Measurements from ENCODE around the gene XPO1. TPM values are rescaled to one million over a fixed set of nuclear protein-coding genes. Genes with fewer than 3 reads are reported as not detected.
A peak's percentile ranks its signal among the peaks of the same experiment; 100 is the strongest.

The XPO1 gene
- total RNA-seq, 1 experiment from 2014 or later, result 272 TPM

GRCh38 chr2:61534926-61535325 lies 3.2 kb downstream of the XPO1 start (continued):
- no peak for TF ChIP-seq ARID4B (CRISPR knock-in tag; IDR thresholded peaks at IDR 0.05; ENCODE audit: borderline replicate concordance)
- TF ChIP-seq PRRX2 (CRISPR knock-in tag; IDR thresholded peaks at IDR 0.05), result no peak
- no peak for TF ChIP-seq RELA (CRISPR knock-in tag; IDR thresholded peaks at IDR 0.05; ENCODE audit: borderline replicate concordance)
- TF ChIP-seq IRF1 (CRISPR knock-in tag; IDR thresholded peaks at IDR 0.05), result no peak

- TF ChIP-seq NFYB (CRISPR knock-in tag; conservative IDR thresholded peaks at IDR 0.05; ENCODE audit: low read depth) (no peak), MXD4 (CRISPR knock-in tag; IDR thresholded peaks at IDR 0.05; ENCODE audit: borderline replicate concordance) (no peak), EMX1 (CRISPR knock-in tag; IDR thresholded peaks at IDR 0.05) (no peak)
- TF ChIP-seq, protein P1, sequence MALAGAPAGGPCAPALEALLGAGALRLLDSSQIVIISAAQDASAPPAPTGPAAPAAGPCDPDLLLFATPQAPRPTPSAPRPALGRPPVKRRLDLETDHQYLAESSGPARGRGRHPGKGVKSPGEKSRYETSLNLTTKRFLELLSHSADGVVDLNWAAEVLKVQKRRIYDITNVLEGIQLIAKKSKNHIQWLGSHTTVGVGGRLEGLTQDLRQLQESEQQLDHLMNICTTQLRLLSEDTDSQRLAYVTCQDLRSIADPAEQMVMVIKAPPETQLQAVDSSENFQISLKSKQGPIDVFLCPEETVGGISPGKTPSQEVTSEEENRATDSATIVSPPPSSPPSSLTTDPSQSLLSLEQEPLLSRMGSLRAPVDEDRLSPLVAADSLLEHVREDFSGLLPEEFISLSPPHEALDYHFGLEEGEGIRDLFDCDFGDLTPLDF (CRISPR knock-in tag; IDR thresholded peaks at IDR 0.05), result no peak
- ATAC-seq, result no peak
- Mint-ChIP-seq H3K36me3 (peaks cover 42% of the 10 kb centered on the region), H3K9me3 (no peaks in the 10 kb centered on the region), H3K27ac (0 out of 2 replicates have a peak overlapping the region, but pooled peaks have one; percentile 42), H3K4me1 (peaks cover 59% of the 10 kb centered on the region), H3K4me3 (no peak overlapping the region), H3K27me3 (ENCODE audit: low read depth) (no peaks in the 10 kb centered on the region)
- no peak for DNase-seq (ENCODE audit: low spot score)
- POLR2A ChIA-PET, result interaction anchor here (0.6 kb wide), 1 partner anchor 127 kb away, joined by 11 read pairs; no protein-coding TSS in a partner anchor
- CTCF ChIA-PET, result no interaction called here
These were observed 7.4 kb downstream of the XPO1 start for GRCh38 chr2:61530749-61531148.

DNA sequence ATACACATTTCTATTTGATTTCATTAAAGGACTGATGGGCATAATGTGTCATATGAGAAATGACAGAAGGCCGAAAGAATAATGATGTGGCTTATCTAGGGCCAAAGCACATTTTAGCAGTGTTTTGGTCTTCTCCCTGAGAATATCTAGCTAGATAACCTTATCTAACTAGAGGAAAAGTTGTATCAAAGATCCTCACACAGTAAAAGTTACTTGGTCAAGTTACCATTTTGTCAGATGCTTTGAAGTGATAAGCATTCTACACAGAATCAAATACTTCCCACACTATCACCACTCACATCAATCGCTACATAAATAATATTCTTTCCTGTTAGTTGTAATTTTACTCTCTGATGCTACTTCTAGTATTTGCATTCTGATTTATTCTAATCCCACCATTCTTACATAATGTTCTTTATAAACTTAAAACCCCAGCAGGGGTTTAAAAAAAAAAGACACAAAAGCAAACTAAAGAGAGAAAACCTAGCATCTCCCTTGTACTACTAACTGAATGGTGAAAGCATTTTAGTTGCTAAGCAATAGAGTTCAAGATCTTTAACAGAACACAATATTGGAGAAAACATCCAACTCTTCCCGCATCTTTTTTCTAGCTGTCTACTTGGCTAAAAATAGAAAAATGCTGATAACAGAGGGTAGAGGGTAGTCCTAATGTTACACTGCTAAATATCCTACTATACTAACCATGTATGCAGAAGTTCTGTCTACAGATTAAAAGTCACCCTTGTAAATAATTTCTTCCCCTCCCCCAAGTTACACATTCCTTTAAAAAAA lies 8.0 kb downstream of the XPO1 start:
- TF ChIP-seq NR1H2 (CRISPR knock-in tag; IDR thresholded peaks at IDR 0.05), result no peak
- TF ChIP-seq JUN (CRISPR knock-in tag; IDR thresholded peaks at IDR 0.05), result no peak
- no peak for TF ChIP-seq ZNF263 (CRISPR knock-in tag; IDR thresholded peaks at IDR 0.05; ENCODE audit: low read depth)
- TF ChIP-seq ATF1 (CRISPR knock-in tag; IDR thresholded peaks at IDR 0.05), result no peak
- no peak for TF ChIP-seq IRF1 (CRISPR knock-in tag; IDR thresholded peaks at IDR 0.05)
- TF ChIP-seq ZNF138 (CRISPR knock-in tag; conservative IDR thresholded peaks at IDR 0.05), result no peak
- TF ChIP-seq NFE2L1 (CRISPR knock-in tag; IDR thresholded peaks at IDR 0.05), result no peak
- Mint-ChIP-seq H3K27me3 (ENCODE audit: low read depth) (no peaks in the 10 kb centered on the region), H3K4me1 (peaks cover 53% of the 10 kb centered on the region), H3K36me3 (peaks cover 38% of the 10 kb centered on the region), H3K4me3 (no peak overlapping the region), H3K9me3 (no peaks in the 10 kb centered on the region), H3K27ac (no peak overlapping the region; the same call in 1 of the 2 replicates)
- ChIA-PET POLR2A (interaction anchor here (0.6 kb wide), 1 partner anchor 126 kb away, joined by 11 read pairs; no protein-coding TSS in a partner anchor), CTCF (no interaction called here)
- DNase-seq (ENCODE audit: low spot score), result no peak
- ATAC-seq, result no peak
